HPDE6-E6E7 (cell line): Measurements from ENCODE around the gene WNT2B.
"Not testable (repeated sequence)": the region's sequence is repeated elsewhere in the genome, so short reads cannot be mapped to it uniquely, and the experiment has no call there.

Experiments used
- DNase-seq: peaks from one replicate; pipeline ENCODE4 v3.0.0; 2011; ENCODE audit warnings: missing footprints; ENCODE audit errors: extremely low spot score

The WNT2B gene

GRCh38 chr1:112508278-112509004 lies at the start of gene WNT2B:
Gene WNT2B (plus strand): TSS chr1:112508965. CDS start chr1:112509263, 298 bp downstream.
- no peak for DNase-seq

GRCh38 chr1:112460615-112461014 lies 48.1 kb upstream of the WNT2B start:
- no peak for DNase-seq

GRCh38 chr1:112461200-112461871 lies 47.4 kb upstream of the WNT2B start:
- no peak for DNase-seq

GRCh38 chr1:112462953-112463279 lies 45.8 kb upstream of the WNT2B start:
- no peak for DNase-seq

- peak; percentile 67 for DNase-seq
Observed at GRCh38 chr1:112464501-112464900, 44.3 kb upstream of the WNT2B start.

- DNase-seq, result no peak
Observed at GRCh38 chr1:112465122-112465521, 43.6 kb upstream of the WNT2B start.

GRCh38 chr1:112466078-112466660 lies 42.6 kb upstream of the WNT2B start:
- peak; percentile 69 for DNase-seq

GRCh38 chr1:112470324-112470723 lies 38.4 kb upstream of the WNT2B start:
- not testable (repeated sequence) for DNase-seq

GRCh38 chr1:112470966-112471365 lies 37.8 kb upstream of the WNT2B start:
- no peak for DNase-seq

- DNase-seq, result no peak
Observed at GRCh38 chr1:112472142-112472541, 36.6 kb upstream of the WNT2B start.

- no peak for DNase-seq
Observed at GRCh38 chr1:112477550-112477949, 31.2 kb upstream of the WNT2B start.

- DNase-seq, result no peak
Observed at GRCh38 chr1:112478314-112478713, 30.5 kb upstream of the WNT2B start.

GRCh38 chr1:112486063-112486462 lies 22.7 kb upstream of the WNT2B start:
- DNase-seq, result not testable (repeated sequence)

GRCh38 chr1:112487686-112488085 lies 21.1 kb upstream of the WNT2B start:
- DNase-seq, result not testable (repeated sequence)

GRCh38 chr1:112488141-112488540 lies 20.6 kb upstream of the WNT2B start:
- no peak for DNase-seq

GRCh38 chr1:112492076-112492475 lies 16.7 kb upstream of the WNT2B start:
- DNase-seq, result no peak

- DNase-seq, result no peak
Observed at GRCh38 chr1:112493351-112493750, 15.4 kb upstream of the WNT2B start.

- DNase-seq, result no peak
Observed at GRCh38 chr1:112496290-112496689, 12.5 kb upstream of the WNT2B start.

- peak; percentile 45 for DNase-seq
Observed at GRCh38 chr1:112501810-112502641, 6.7 kb upstream of the WNT2B start.

- no peak for DNase-seq
Observed at GRCh38 chr1:112502826-112503225, 5.9 kb upstream of the WNT2B start.

- DNase-seq, result no peak
Observed at GRCh38 chr1:112504001-112504660, 4.6 kb upstream of the WNT2B start.
